ENCODE measurements around the gene IMMP2L. TPM values are rescaled to one million over a fixed set of nuclear protein-coding genes. Genes with fewer than 3 reads are reported as not detected.
A peak's percentile ranks its signal among the peaks of the same experiment; 100 is the strongest.

Gene IMMP2L
- total and polyA plus RNA-seq, 2 of the 4 experiments (the other 2 are of a cell fraction) = 5.8 to 9.3 TPM

DNA sequence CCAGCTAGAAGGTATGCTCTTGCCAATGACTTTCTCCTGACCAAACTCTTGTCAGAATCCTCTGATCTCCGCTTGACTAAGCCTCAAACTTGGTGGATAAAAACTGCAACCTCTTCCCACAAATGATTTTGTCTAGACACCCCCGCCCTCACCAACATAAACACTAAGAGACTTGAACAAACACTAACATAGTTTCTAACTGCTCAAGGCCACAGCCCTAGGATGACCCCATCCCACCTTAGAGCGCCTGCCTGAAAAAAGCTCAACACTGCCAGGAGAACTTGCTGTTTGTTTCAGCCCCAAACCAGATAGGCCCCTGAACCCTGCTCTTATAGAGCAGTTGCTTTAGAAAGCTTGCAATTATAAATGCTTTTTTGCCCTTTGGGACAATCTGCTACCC lies 399.6 kb downstream of the IMMP2L start:
- Histone ChIP-seq H4K8ac (ENCODE audit: low read depth in 2 of 2, low read length in 2 of 2) (no peak overlapping the region; a peak in 1 of 4 replicates), H2BK5ac (ENCODE audit: low read depth, low read length, poor library complexity, severe bottlenecking) (no peak overlapping the region), H2AFZ (replicated peaks; ENCODE audit: low read length, poor library complexity) (no peak overlapping the region), H3K4me2 (ENCODE audit: low read depth, low read length) (no peak overlapping the region), H3K23ac (ENCODE audit: low read depth, low read length) (no peak overlapping the region), H4K91ac (ENCODE audit: insufficient read depth, low read depth, low read length) (no peak overlapping the region), H4K5ac (ENCODE audit: low read depth, low read length) (no peak overlapping the region), H3K4ac (ENCODE audit: low read depth, low read length) (peak overlapping the region; percentile 69; the same call in 1 of the 2 replicates), H3K36me3 (ENCODE audit: control insufficient read depth, insufficient read depth, low read length) (no peaks in the 10 kb centered on the region), H3K9me3 (ENCODE audit: control insufficient read depth, insufficient read depth, low read length) (no peaks in the 10 kb centered on the region), H2BK15ac (ENCODE audit: low read depth, low read length) (0 out of 3 replicates have a peak overlapping the region, but pooled peaks have one; percentile 43), H3K27ac (ENCODE audit: insufficient read depth, low read length) (no peak overlapping the region), H2BK20ac (ENCODE audit: low read depth, low read length) (peak overlapping the region; percentile 67), H3K18ac (ENCODE audit: low read depth, low read length) (no peak overlapping the region), H3K9me1 (ENCODE audit: insufficient read depth, low read length) (no peaks in the 10 kb centered on the region), H3K56ac (ENCODE audit: extremely low read depth, insufficient read depth, low read length) (no peak overlapping the region), H3K4me3 (ENCODE audit: insufficient read depth, low read depth, low read length) (no peak overlapping the region), H2AK9ac (replicated peaks; ENCODE audit: low read depth, low read length, poor library complexity) (no peak overlapping the region), H2BK120ac (ENCODE audit: low read depth, low read length) (peak overlapping the region; percentile 18), H3K4me1 (ENCODE audit: control insufficient read depth, insufficient read depth, low read length) (no peaks in the 10 kb centered on the region), H3K79me1 (ENCODE audit: low read depth in 1 of 2, low read length in 2 of 2) (no peaks in the 10 kb centered on the region), H3K27me3 (ENCODE audit: control insufficient read depth, insufficient read depth, low read length) (no peaks in the 10 kb centered on the region), H4K20me1 (ENCODE audit: insufficient read depth, low read length) (no peaks in the 10 kb centered on the region), H2AK5ac (ENCODE audit: low read depth, low read length) (peak overlapping the region; percentile 59; the same call in 1 of the 2 replicates), H3K9ac (ENCODE audit: low read depth, low read length) (no peak overlapping the region), H3K14ac (replicated peaks; ENCODE audit: low read depth, low read length) (0 out of 2 replicates have a peak overlapping the region, but pooled peaks have one; percentile 29)
- TF ChIP-seq MAFK (IDR thresholded peaks at IDR 0.05; ENCODE audit: low read depth, low read length) (no peak), NFE2L2 (IDR thresholded peaks at IDR 0.05; ENCODE audit: low read depth, low read length) (no peak), MAZ (IDR thresholded peaks at IDR 0.05; ENCODE audit: borderline replicate concordance, low read depth, low read length) (no peak), USF2 (IDR thresholded peaks at IDR 0.05; ENCODE audit: low read depth, low read length) (no peak), RFX5 (IDR thresholded peaks at IDR 0.05; ENCODE audit: low read depth, low read length) (no peak), CHD1 (IDR thresholded peaks at IDR 0.05; ENCODE audit: low read depth, low read length) (no peak), POLR2A (IDR thresholded peaks at IDR 0.05; ENCODE audit: low read depth, low read length) (no peak), RCOR1 (IDR thresholded peaks at IDR 0.05; ENCODE audit: insufficient replicate concordance, low read length) (no peak)
- CTCF ChIA-PET = no interaction called here
- WGBS, 2 experiments (ENCODE audit: extremely low coverage in 2 of 2, insufficient read length in 1 of 2) = no CpG with 5 or more reads among the region's 3 CpGs
- in situ Hi-C loops (cut with MboI; ENCODE audit: low sequenced_read_pairs) = no loop called here
- DNase-seq = no peak
- no TSS peak for BruUV-seq (replicated peaks)
- POLR2A ChIA-PET (ENCODE audit: unreplicated experiment) = no interaction called here
- intact Hi-C loops (cut with micrococcal nuclease) = no loop called here
- dilution Hi-C loops (cut with HindIII; ENCODE audit: low sequenced_read_pairs, unreplicated experiment) = no loop called here
- no peak for ATAC-seq (ENCODE audit: low read depth)
